GM12878 (cell line): ENCODE data around the gene CHIC2. TPM values are rescaled to one million over a fixed set of nuclear protein-coding genes. Genes with fewer than 3 reads are reported as not detected.

Source experiments
- ATAC-seq: fragments of 200-7000 bp; cut with Tn5 transposase; 3 replicates; pipeline ENCODE4 v1.9.1; 2020; ENCODE audit warnings: mild to moderate bottlenecking, moderate library complexity
- BruUV-seq: library from RNA; stranded (reverse); fragments of 400-500 nt; replicated peaks from 2 replicates; lab custom pipeline; 2021; lab: Mats Ljungman, UMichigan
- CTCF ChIA-PET: fragments of 300-600 bp; sonication (Branson Sonifier 250); formaldehyde crosslinking; extraction: SDS; loops from one replicate; lab custom pipeline; 2021; ENCODE audit warnings: inconsistent platforms; lab: Yijun Ruan, JAX
- POLR2A ChIA-PET: fragments of 350-600 bp; formaldehyde crosslinking; extraction: SDS; loops from one replicate; lab custom pipeline; 2021; ENCODE audit warnings: inconsistent platforms; lab: Charles Lee
- RAD21 ChIA-PET: fragments of 300-600 bp; sonication (Branson Sonifier 250); formaldehyde crosslinking; loops from one replicate; lab custom pipeline; 2023; ENCODE audit warnings: antibody characterized with exemption; ENCODE audit not compliant: unreplicated experiment; lab: Charles Lee
- SMC1A ChIA-PET: fragments of 300-600 bp; sonication (Branson Sonifier 250); formaldehyde crosslinking; loops from one replicate; lab custom pipeline; 2023; ENCODE audit not compliant: unreplicated experiment, uncharacterized antibody; lab: Charles Lee
- DNase-seq: peaks from one replicate; pipeline ENCODE4 v3.0.0-alpha.2; 2011; ENCODE audit warnings: low read depth, low spot score
- FAIRE-seq: peaks from 3 replicates; lab custom pipeline; 2011; peaks lifted over from hg19 to GRCh38; lab: Jason Lieb, UNC
- H2AFZ ChIP-seq: 2 replicates; pipeline ENCODE4 v1.6.0; 2011; ENCODE audit warnings: low read depth, low read length, control low read depth; ENCODE audit not compliant: control insufficient read depth
- H3K27ac ChIP-seq: 2 replicates; pipeline ENCODE4 v1.5.1; 2011; ENCODE audit warnings: control low read depth; ENCODE audit not compliant: control insufficient read depth, insufficient read depth
- H3K27me3 ChIP-seq, 2 experiments: replicated peaks in 1 of 2; 2 replicates each; pipeline versions ENCODE4 v1.6.0 to v1.6.1; 2011; ENCODE audit warnings: low read length in 1 of 2; ENCODE audit not compliant: control insufficient read depth in 2 of 2, insufficient read depth in 2 of 2
- H3K36me3 ChIP-seq, 2 experiments: 2 replicates each; pipeline ENCODE4 v1.5.1; 2011; ENCODE audit warnings: low read length in 1 of 2; ENCODE audit not compliant: control insufficient read depth in 2 of 2, insufficient read depth in 2 of 2
- H3K4me1 ChIP-seq: 2 replicates; pipeline ENCODE4 v1.6.1; 2011; ENCODE audit warnings: mild to moderate bottlenecking, low read length, moderate library complexity, mixed read lengths; ENCODE audit not compliant: control insufficient read depth, insufficient read depth
- H3K4me2 ChIP-seq: 2 replicates; pipeline ENCODE4 v1.6.0; 2011; ENCODE audit warnings: control low read depth; ENCODE audit not compliant: control insufficient read depth, insufficient read depth
- H3K4me3 ChIP-seq: fragments of 200-600 bp; sonication (generic); 2 replicates; pipeline ENCODE4 v1.5.1; 2016
- H3K79me2 ChIP-seq: 2 replicates; pipeline ENCODE4 v1.6.0; 2011; ENCODE audit warnings: low read length; ENCODE audit not compliant: control insufficient read depth, insufficient read depth
- H3K9ac ChIP-seq: 2 replicates; pipeline ENCODE4 v1.8.0; 2011; ENCODE audit warnings: low read length, control low read depth, mixed read lengths; ENCODE audit not compliant: control insufficient read depth, insufficient read depth
- H3K9me3 ChIP-seq: replicated peaks from 3 replicates; pipeline ENCODE4 v1.5.1; 2011; ENCODE audit warnings: mild to moderate bottlenecking, low read length; ENCODE audit not compliant: control insufficient read depth, insufficient read depth
- H4K20me1 ChIP-seq: 2 replicates; pipeline ENCODE4 v1.6.0; 2011; ENCODE audit not compliant: control insufficient read depth, insufficient read depth
- CEBPZ ChIP-seq: fragments of 150-350 bp; IDR thresholded peaks from 2 replicates; pipeline ENCODE4 v1.6.1; 2016; ENCODE audit warnings: low read depth, low read length
- DPF2 ChIP-seq: fragments of 450-650 bp; IDR thresholded peaks from 2 replicates; pipeline ENCODE4 v1.6.1; 2017; ENCODE audit warnings: mild to moderate bottlenecking
- FOXM1 ChIP-seq: IDR thresholded peaks from 2 replicates; pipeline ENCODE4 v1.6.1; 2012; ENCODE audit warnings: low read depth, mild to moderate bottlenecking, inconsistent platforms, low read length, moderate library complexity
- GABPA ChIP-seq: IDR thresholded peaks from 2 replicates; pipeline ENCODE4 v1.6.1; 2014; ENCODE audit warnings: antibody characterized with exemption, low read depth, mild to moderate bottlenecking, inconsistent platforms
- JUNB ChIP-seq: IDR thresholded peaks from 2 replicates; pipeline ENCODE4 v1.6.1; 2016; ENCODE audit warnings: antibody characterized with exemption, mild to moderate bottlenecking
- NFYB ChIP-seq: IDR thresholded peaks from 2 replicates; pipeline ENCODE4 v1.6.1; 2011; ENCODE audit warnings: low read depth, mild to moderate bottlenecking, low read length, improper control_type of control experiment, moderate library complexity; ENCODE audit not compliant: insufficient read depth
- RAD51 ChIP-seq: fragments of 450-650 bp; IDR thresholded peaks from 2 replicates; pipeline ENCODE4 v1.6.1; 2016; ENCODE audit warnings: moderate library complexity, mild to moderate bottlenecking, inconsistent platforms
- SMAD5 ChIP-seq: IDR thresholded peaks from 2 replicates; pipeline ENCODE4 v1.6.1; 2016; ENCODE audit warnings: antibody characterized with exemption, low read depth
- TBL1XR1 ChIP-seq: IDR thresholded peaks from 2 replicates; pipeline ENCODE4 v1.6.1; 2012; ENCODE audit warnings: low read depth, low read length, improper control_type of control experiment
- ZNF687 ChIP-seq: fragments of 450-650 bp; IDR thresholded peaks from 2 replicates; pipeline ENCODE4 v1.6.1; 2017; ENCODE audit warnings: mild to moderate bottlenecking, moderate library complexity
- ZZZ3 ChIP-seq: IDR thresholded peaks from 2 replicates; pipeline ENCODE4 v1.6.1; 2011; ENCODE audit warnings: low read depth; ENCODE audit not compliant: control insufficient read depth, insufficient read length
- WGBS: methylation state at CpG from one replicate; pipeline ENCODE4 v1.1.6; 2016; ENCODE audit warnings: low lambda C conversion rate; ENCODE audit not compliant: insufficient replicate concordance, insufficient coverage; ENCODE audit errors: missing lambda C conversion rate; 5-methylcytosine and 5-hydroxymethylcytosine counted together
- in situ Hi-C: fragments of 300-500 bp; cut with MboI; formaldehyde crosslinking; loops from 9 replicates; pipeline ENCODE4 v1.14.3; 2018; ENCODE audit warnings: mixed read lengths
- intact Hi-C: fragments of 100-400 bp; cut with micrococcal nuclease; formaldehyde crosslinking; loops from one replicate; pipeline ENCODE4 v1.14.2; 2022; ENCODE audit not compliant: unreplicated experiment
- polyA plus RNA-seq, 11 experiments: library from polyadenylated mRNA; depleted of rRNA in 4 of 11; unstranded in 6 of 11; stranded (reverse) in 5 of 11; fragments of >200 nt; fragmentation: Nextera tagmentation in 4 of 11; fragmentation: Illumina TruSeq in 1 of 11; extraction: Ambion mirVana in 4 of 11; extraction: Trizol in 1 of 11; gene quantifications; 1 replicate in 1 of 11; 2 replicates in 10 of 11; pipeline versions ENCODE4 v1.2.1 to v1.2.3, GENCODE V29; 2011 to 2016; ENCODE audit warnings: inconsistent platforms in 2 of 11, missing spikeins in 2 of 11, low read depth in 1 of 11
- total RNA-seq, 4 experiments: library from RNA; depleted of rRNA in 3 of 4; stranded (reverse); fragments of >200 nt in 3 of 4; fragmentation: Illumina TruSeq in 1 of 4; extraction: Trizol in 1 of 4; gene quantifications; 2 replicates each; pipeline versions ENCODE4 v1.2.1 to v1.2.3, GENCODE V29; 2013 to 2021

The CHIC2 gene
- total and polyA plus RNA-seq, 10 of the 15 experiments (the other 5 are each of a cell fraction or from before 2014, with no cell fraction given) = 0.80 to 24.4 (median 12.2) TPM

GRCh38 chr4:54038056-54038455 is 26.3 kb downstream of the CHIC2 start:
- ChIA-PET POLR2A (no interaction called here), RAD21 (no interaction called here), SMC1A (interaction anchor here (1.9 kb wide), 1 partner anchor 19 kb away, joined by 6 read pairs; no protein-coding TSS in a partner anchor)
- Histone ChIP-seq H3K9ac (no peak overlapping the region), H3K4me3 (no peak overlapping the region), H3K9me3 (no peaks in the 10 kb centered on the region), H4K20me1 (no peaks in the 10 kb centered on the region), H3K27ac (no peak overlapping the region), H3K27me3 (no peaks in the 10 kb centered on the region), H3K36me3 (no peaks in the 10 kb centered on the region; a peak in 1 of 4 replicates), H3K4me1 (no peaks in the 10 kb centered on the region), H3K4me2 (no peak overlapping the region), H2AFZ (no peak overlapping the region)
- in situ Hi-C loops = no loop called here
- WGBS = 80% methylated on average over 3 of the region's 3 CpGs
- FAIRE-seq (no peak), DNase-seq (no peak)
- BruUV-seq = no TSS peak
- TF ChIP-seq TBL1XR1 (no peak), GABPA (no peak)
- TF ChIP-seq, all 136 proteins: peak for 0
- CTCF ChIA-PET = interaction anchor here (1.0 kb wide), 1 partner anchor 108 kb away, joined by 3 read pairs; no protein-coding TSS in a partner anchor
- H3K79me2 ChIP-seq = no peaks in the 10 kb centered on the region
- intact Hi-C loops = no loop called here
- ATAC-seq = no peak

- in situ Hi-C loops = no loop called here
- ChIA-PET SMC1A (interaction anchor here (0.8 kb wide), 1 partner anchor 26 kb away, joined by 4 read pairs; no protein-coding TSS in a partner anchor), CTCF (no interaction called here), RAD21 (no interaction called here), POLR2A (no interaction called here)
- FAIRE-seq = no peak
- Histone ChIP-seq H3K36me3 (no peaks in the 10 kb centered on the region; a peak in 1 of 4 replicates), H3K9ac (no peak overlapping the region), H4K20me1 (no peaks in the 10 kb centered on the region), H3K9me3 (no peaks in the 10 kb centered on the region), H3K79me2 (no peaks in the 10 kb centered on the region), H3K4me3 (no peak overlapping the region), H3K27me3 (no peaks in the 10 kb centered on the region), H3K4me2 (no peak overlapping the region), H2AFZ (no peak overlapping the region), H3K27ac (no peak overlapping the region), H3K4me1 (no peaks in the 10 kb centered on the region)
- no peak for DNase-seq
- no peak for ATAC-seq
- intact Hi-C loops = no loop called here
- BruUV-seq = no TSS peak
- 71% methylated on average over 4 of the region's 4 CpGs for WGBS
- no peak for TF ChIP-seq CEBPZ
- no peak for TF ChIP-seq ZZZ3
- TF ChIP-seq RAD51 = no peak
- TF ChIP-seq JUNB = no peak
- no peak for TF ChIP-seq NFYB
- no peak for TF ChIP-seq DPF2
- no peak for TF ChIP-seq FOXM1
- TF ChIP-seq SMAD5 = no peak
- TF ChIP-seq ZNF687 = no peak
These were observed 28.2 kb downstream of the CHIC2 start for GRCh38 chr4:54036184-54036583.
